HG02938 (cell line): ENCODE measurements around the gene CACNA2D3.

Experiments used
- ATAC-seq: cut with Tn5 transposase; IDR thresholded peaks from one replicate; pipeline ENCODE4 v1.9.1; 2021; ENCODE audit warnings: mild to moderate bottlenecking, moderate library complexity; ENCODE audit not compliant: unreplicated experiment

The CACNA2D3 gene

DNA sequence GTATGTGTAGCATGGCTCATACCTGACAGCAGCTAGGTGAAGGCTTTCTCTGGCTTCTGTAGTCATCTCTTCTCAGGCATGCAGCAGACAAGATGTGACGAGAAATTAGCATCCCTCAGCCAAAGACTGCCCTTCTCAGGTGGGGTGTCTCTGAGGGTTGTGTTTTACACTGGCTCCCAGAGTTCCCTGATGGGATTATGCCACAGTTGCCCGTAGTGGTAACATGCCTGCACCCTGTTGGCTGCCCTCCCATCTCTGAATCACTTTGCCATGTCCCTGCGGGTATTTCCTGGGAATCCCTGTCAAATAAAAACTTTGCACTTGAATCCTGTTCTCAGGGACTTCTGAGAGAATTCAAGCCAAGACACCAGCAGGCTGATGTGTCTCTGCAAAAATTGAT is 735.0 kb downstream of the CACNA2D3 start:
- ATAC-seq: no peak

DNA sequence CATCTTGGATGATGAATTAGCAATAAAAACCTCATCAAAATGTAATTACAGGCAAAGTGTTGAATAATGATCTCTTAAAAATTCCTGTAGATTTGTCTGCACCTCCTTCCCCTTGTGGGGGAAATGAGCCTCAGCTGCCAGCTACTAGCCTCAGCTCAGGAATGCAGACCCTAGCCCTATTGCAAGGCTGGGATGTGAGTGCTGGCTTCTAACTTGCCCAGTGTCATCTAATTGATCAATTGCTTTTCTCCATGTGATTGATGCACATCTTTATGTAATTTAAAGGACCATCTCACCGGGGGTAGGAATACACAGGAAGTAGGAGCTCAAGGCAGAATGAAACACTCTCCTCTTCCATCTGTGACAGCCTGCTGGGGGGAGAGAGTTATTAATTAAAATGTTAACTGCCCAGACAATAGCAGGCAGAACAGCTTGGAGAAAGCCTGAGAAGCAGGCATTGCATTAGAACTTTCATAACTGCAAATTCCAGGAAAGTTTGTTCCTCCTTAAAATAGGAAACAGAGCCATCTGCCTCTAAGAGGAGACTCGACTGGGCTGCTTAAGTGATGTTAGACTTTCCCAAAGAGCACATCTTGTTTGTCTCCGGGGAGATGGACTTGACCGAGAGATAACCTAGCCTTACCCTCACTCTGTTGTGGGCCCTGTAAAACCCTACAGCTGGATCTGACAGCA is 735.9 kb downstream of the CACNA2D3 start:
- no peak for ATAC-seq

GRCh38 chr3:54859184-54859583 is 736.8 kb downstream of the CACNA2D3 start:
- no peak for ATAC-seq

DNA sequence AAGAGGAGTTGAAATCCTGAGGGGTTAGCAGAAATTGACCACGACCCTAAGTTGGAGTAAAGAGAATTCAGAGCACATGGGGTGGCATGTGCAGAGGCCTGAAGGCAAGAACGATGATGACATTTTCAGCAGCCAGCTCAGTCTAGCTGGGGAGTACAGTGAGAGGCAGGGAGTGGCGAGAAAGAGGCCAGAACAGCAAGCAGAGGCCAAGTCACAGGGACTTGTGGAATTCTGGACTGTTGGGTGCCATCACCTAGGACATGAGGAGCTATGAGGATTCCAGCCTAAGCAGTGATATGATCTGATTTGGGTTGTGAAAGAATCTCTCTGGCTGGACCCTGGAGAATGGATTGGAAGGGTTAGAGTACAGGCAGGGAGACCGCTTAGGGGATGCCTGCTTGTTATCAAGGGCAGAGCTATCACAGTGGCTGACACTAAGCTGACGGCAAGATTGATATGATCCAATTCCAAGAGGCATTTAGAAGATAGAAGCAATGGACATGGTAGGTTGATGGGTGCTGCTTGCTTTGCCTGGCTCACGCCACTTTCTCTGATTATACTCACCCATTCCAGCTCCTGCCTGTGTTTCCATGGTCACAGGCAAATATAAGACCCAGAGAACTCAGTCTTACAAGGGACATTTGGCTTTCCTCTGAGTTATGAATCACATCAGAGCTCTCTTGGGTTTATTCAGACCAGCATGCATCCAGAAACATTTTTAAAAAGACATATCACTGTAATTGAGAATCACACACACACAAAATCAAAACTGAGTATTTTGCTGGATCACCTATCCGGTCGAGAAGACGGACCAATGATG is 739.1 kb downstream of the CACNA2D3 start:
- no peak for ATAC-seq

DNA sequence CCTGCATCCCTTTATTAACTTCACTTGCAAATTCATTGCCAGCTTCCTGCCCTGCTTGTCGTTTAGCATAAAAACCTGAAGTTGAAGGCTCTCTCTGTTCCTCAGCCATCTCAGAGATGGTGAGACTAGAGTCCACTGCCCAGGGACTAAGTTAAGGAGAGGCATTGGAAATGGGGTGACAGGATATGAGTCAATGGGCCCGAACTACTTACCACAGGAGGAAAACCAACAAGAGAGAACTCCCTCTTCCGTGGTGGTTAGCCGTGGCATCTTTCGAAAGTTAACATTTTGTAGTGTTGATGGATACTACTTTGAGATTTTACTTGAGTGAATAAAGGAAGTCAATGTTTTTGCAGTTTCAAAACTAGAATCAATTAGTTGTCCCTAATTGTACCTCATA is 740.2 kb downstream of the CACNA2D3 start:
- ATAC-seq: no peak

GRCh38 chr3:54863366-54863765 is 741.0 kb downstream of the CACNA2D3 start:
- no peak for ATAC-seq

DNA sequence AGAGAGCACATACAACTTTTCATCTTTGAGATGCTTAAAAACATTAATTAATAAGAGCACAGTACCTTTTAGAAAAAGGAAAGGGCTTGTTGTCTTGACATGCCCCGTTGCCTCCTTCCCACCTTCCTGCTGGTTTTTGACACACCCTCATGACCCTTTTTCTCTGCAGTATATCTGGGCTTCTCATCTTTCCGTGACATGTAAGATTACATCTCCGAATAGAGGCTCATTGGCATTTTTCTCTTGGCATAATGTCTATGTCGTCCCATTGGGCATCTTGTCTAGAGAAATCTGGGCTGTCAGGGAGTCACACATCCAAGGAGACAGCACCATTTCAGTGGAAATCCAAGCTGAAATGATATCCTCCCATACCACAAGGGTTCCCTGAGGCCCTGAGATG is 741.4 kb downstream of the CACNA2D3 start:
- no peak for ATAC-seq

GRCh38 chr3:54865316-54865715 is 743.0 kb downstream of the CACNA2D3 start:
- ATAC-seq: no peak

- no peak for ATAC-seq
Observed at GRCh38 chr3:54866251-54866650, 743.9 kb downstream of the CACNA2D3 start.

- ATAC-seq: no peak
Observed at GRCh38 chr3:54870423-54870822, 748.1 kb downstream of the CACNA2D3 start.

DNA sequence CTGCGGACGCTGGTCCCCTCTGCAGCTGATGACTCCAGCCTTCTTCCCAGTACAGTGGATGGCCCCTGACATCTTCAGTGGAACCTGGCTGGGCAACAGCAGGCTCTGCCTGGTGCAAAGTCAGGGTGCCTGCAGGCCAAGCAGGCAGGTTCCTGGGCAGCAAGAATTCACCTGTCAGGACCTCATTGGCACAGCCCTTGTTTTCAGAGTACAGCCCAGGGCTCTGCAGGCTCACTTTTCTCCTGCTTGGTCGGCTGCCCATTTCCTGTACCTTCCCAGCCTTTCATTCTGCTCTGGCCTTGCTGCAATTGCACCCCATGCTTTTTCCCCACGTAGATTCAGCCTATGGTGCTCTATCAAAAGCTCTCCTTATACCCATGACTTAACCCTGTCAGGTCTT is 749.5 kb downstream of the CACNA2D3 start:
- no peak for ATAC-seq

- no peak for ATAC-seq
Observed at GRCh38 chr3:54873059-54874010, 751.0 kb downstream of the CACNA2D3 start.

- no peak for ATAC-seq
Observed at GRCh38 chr3:54874816-54875556, 752.6 kb downstream of the CACNA2D3 start.

GRCh38 chr3:54875596-54876268 is 753.4 kb downstream of the CACNA2D3 start:
- ATAC-seq: no peak

- no peak for ATAC-seq
Observed at GRCh38 chr3:54876694-54877093, 754.3 kb downstream of the CACNA2D3 start.

GRCh38 chr3:54877730-54878129 is 755.4 kb downstream of the CACNA2D3 start:
- ATAC-seq: no peak

DNA sequence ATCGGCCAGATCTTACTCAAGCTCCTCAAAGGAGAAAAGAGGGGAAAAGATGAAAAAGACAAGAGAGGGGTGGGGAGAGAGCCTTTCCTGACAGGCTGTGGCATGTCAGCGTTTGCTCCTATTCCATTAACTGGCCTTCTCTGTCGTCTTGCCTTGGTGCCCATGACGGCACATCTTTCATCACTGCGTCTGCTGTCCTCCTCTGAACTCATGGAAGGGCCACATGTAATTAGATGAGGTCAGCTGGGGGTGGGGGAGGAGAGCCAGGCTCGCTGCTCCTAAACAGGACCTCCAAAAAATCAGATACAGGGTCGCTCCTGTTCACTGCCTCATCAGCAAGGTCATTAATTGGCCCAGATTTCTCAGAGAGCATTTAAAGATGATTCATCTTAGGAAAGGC is 755.8 kb downstream of the CACNA2D3 start:
- ATAC-seq: no peak

- ATAC-seq: no peak
Observed at GRCh38 chr3:54882129-54882833, 759.9 kb downstream of the CACNA2D3 start.

- no peak for ATAC-seq
Observed at GRCh38 chr3:54888162-54888561, 765.8 kb downstream of the CACNA2D3 start.
